Glutamatergic neuron (in vitro differentiated cells): ENCODE data around the gene HSD17B12. TPM values are rescaled to one million over a fixed set of nuclear protein-coding genes. Genes with fewer than 3 reads are reported as not detected.
A peak's percentile ranks its signal among the peaks of the same experiment; 100 is the strongest.

Experiments
- DNase-seq: peaks from one replicate; pipeline ENCODE4 v3.0.0; 2022
- H3K27ac Mint-ChIP-seq: one replicate; pipeline ENCODE4 v1.8.0; 2020; ENCODE audit warnings: mild to moderate bottlenecking, mixed read lengths, inconsistent platforms; ENCODE audit not compliant: unreplicated experiment
- H3K27me3 Mint-ChIP-seq: one replicate; pipeline ENCODE4 v1.8.0; 2020; ENCODE audit warnings: mild to moderate bottlenecking, moderate library complexity, mixed read lengths, inconsistent platforms; ENCODE audit not compliant: unreplicated experiment
- H3K36me3 Mint-ChIP-seq: one replicate; pipeline ENCODE4 v1.8.0; 2020; ENCODE audit warnings: mild to moderate bottlenecking, mixed read lengths, inconsistent platforms; ENCODE audit not compliant: unreplicated experiment
- H3K4me1 Mint-ChIP-seq: one replicate; pipeline ENCODE4 v1.8.0; 2020; ENCODE audit warnings: mild to moderate bottlenecking, low read depth, mixed read lengths, inconsistent platforms; ENCODE audit not compliant: unreplicated experiment
- H3K4me3 Mint-ChIP-seq: one replicate; pipeline ENCODE4 v1.8.0; 2020; ENCODE audit warnings: mild to moderate bottlenecking, mixed read lengths, inconsistent platforms; ENCODE audit not compliant: unreplicated experiment
- H3K9me3 Mint-ChIP-seq: one replicate; pipeline ENCODE4 v1.8.0; 2020; ENCODE audit warnings: mild to moderate bottlenecking, moderate library complexity, mixed read lengths, inconsistent platforms; ENCODE audit not compliant: unreplicated experiment
- total RNA-seq: library from RNA; stranded (reverse); fragmentation: NEBNext Ultra II Directional; extraction: Animal tissue kit (Norgen Biotek cat#: 25700); gene quantifications from one replicate; pipeline ENCODE4 v1.2.1, GENCODE V29; 2021; ENCODE audit not compliant: unreplicated experiment
- TF ChIP-seq, protein P1 (sequence below): fragments of 200-600 bp; sonication (generic); IDR thresholded peaks from one replicate; pipeline ENCODE4 v1.5.0; 2021; ENCODE audit not compliant: partially characterized antibody, unreplicated experiment

HSD17B12 gene
- total RNA-seq, 1 donor from 2014 or later = 140 TPM

DNA sequence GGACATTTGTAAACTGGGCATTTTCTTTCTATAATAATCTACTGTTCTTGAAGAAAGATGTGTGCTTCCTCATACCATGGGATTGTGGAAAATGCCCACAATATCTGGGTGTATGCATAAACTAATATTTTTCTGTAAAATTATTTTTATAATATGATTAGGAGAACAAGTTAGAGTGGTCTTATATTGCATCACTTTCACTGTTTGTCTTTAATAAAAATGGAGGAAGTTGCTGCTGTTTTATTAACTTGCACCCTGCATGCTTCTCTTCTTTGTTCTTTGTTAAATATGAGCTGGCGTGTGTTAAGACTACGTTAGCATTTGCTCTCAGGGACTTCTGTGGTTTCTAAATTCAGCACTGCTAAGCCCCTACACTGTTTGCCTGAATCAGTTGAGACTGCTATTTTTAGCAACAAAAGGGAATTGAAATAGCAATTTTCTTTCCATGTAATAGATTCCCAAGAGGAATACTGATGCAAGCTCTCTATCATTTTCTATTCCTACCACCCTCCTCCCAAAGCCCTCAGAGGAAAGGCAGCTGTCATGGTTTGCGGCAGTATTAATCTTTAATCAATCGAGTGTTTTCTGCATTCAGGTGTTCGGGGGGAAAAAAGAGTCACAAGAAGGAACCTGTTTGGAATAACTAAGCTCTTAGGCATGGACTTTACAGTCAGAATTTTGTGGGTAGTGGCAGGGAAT, 56.1 kb downstream of the HSD17B12 start:
- DNase-seq = no peak
- Mint-ChIP-seq H3K27ac (peak overlapping the region; percentile 98), H3K36me3 (peaks cover 5% of the 10 kb centered on the region), H3K9me3 (peaks cover 2% of the 10 kb centered on the region), H3K4me1 (peaks cover 46% of the 10 kb centered on the region), H3K27me3 (no peaks in the 10 kb centered on the region), H3K4me3 (peak overlapping the region; percentile 82)
- TF ChIP-seq, protein P1, sequence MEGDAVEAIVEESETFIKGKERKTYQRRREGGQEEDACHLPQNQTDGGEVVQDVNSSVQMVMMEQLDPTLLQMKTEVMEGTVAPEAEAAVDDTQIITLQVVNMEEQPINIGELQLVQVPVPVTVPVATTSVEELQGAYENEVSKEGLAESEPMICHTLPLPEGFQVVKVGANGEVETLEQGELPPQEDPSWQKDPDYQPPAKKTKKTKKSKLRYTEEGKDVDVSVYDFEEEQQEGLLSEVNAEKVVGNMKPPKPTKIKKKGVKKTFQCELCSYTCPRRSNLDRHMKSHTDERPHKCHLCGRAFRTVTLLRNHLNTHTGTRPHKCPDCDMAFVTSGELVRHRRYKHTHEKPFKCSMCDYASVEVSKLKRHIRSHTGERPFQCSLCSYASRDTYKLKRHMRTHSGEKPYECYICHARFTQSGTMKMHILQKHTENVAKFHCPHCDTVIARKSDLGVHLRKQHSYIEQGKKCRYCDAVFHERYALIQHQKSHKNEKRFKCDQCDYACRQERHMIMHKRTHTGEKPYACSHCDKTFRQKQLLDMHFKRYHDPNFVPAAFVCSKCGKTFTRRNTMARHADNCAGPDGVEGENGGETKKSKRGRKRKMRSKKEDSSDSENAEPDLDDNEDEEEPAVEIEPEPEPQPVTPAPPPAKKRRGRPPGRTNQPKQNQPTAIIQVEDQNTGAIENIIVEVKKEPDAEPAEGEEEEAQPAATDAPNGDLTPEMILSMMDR = no peak

DNA sequence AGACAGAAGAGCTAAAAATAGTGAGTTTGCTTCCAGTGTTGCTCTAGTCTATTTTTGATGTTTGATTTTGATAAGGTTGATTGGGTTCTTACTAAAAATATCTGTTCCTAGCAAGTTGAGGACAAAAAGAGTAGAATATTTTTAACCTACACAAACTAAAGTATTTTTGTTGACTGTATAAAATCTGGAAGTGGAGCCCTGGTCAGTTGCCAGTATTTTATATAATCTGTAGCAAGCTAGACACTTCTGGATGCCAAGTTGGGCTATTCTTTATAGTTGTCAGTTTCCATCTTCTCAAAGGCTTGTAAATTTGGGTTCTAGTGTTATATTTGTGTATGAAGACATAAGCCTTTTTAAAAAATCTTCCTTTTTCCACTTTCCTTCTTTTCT, 56.7 kb downstream of the HSD17B12 start:
- Mint-ChIP-seq H3K4me3 (peak overlapping the region; percentile 79), H3K36me3 (peaks cover 5% of the 10 kb centered on the region), H3K9me3 (peaks cover 2% of the 10 kb centered on the region), H3K27ac (peak overlapping the region; percentile 93), H3K27me3 (no peaks in the 10 kb centered on the region), H3K4me1 (peaks cover 40% of the 10 kb centered on the region)
- TF ChIP-seq, protein P1 = no peak
- no peak for DNase-seq

DNA sequence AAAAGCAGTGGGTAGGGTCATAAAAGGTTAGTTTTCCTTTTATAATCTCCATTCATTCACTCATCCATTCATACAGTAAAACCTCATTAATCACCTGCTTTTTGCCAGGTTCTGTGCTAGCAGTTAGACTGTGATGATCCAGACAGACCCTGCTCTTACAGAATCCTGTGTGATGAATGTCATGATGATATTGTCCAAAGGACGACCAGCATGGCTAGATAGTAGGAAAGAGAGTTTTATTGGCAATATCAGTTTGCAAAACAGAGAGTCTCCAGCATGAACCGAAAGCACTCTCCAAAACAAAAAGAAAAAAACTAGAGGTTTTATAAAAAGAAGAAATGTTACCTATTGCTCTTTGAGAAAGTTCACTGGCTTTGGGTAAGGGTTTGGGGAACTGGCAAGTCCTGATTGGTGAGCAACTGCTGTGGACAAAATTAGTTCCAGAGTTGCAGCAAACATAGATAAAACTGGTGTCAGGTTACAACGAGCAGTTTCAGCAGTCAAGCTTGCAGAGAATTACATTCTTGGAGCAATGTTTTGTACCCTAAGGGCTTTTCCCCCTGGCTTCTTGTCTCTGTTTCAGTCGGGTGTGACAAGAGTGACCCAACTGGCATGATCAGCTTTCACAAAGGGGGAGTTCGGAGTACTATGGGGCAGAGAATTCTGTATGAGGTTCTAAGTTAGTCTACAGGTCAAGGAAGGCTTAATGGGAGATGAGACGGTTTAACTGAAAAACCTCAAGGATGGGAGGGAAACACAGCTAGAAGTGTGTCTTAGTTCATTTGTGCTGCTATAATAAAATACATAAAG, 58.3 kb downstream of the HSD17B12 start:
- TF ChIP-seq, protein P1 = no peak
- H3K27me3 Mint-ChIP-seq = no peaks in the 10 kb centered on the region
- peak overlapping the region; percentile 19 for H3K27ac Mint-ChIP-seq
- H3K36me3 Mint-ChIP-seq = peaks cover 5% of the 10 kb centered on the region
- DNase-seq = no peak
- H3K9me3 Mint-ChIP-seq = no peaks in the 10 kb centered on the region
- H3K4me3 Mint-ChIP-seq = peak overlapping the region; percentile 47
- peaks cover 39% of the 10 kb centered on the region for H3K4me1 Mint-ChIP-seq

DNA sequence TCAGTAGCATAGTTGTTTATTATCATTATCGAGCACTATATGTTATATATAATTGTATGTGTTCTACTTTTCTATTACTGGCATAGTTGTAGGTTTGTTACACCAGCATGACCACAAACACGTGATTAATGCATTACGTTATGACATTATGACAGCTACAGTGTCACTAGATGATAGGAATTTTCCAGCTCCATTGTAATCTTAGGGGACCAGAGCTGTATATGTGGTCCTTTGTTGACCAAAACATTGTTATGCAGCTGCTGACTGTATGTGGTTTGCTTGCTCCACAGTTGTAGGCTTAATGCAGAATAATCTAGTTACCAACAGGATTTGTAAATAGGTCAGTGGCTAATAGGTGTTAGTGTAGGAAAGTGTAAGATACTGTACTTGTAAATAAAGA, 66.1 kb downstream of the HSD17B12 start:
- DNase-seq = no peak
- Mint-ChIP-seq H3K27me3 (peaks cover 3% of the 10 kb centered on the region), H3K4me3 (no peak overlapping the region), H3K9me3 (peaks cover 3% of the 10 kb centered on the region), H3K4me1 (peaks cover 16% of the 10 kb centered on the region), H3K36me3 (peaks cover 16% of the 10 kb centered on the region), H3K27ac (no peak overlapping the region)
- TF ChIP-seq, protein P1 = no peak
